Colon (tissue), 2 donors: Measurements from ENCODE around the gene KIF17.

Experiments used
- FAIRE-seq: peaks from 2 replicates; lab custom pipeline; 2012; peaks lifted over from hg19 to GRCh38; lab: Jason Lieb, UNC
- donor health status: control.
- donor health status: control.

The KIF17 gene

DNA sequence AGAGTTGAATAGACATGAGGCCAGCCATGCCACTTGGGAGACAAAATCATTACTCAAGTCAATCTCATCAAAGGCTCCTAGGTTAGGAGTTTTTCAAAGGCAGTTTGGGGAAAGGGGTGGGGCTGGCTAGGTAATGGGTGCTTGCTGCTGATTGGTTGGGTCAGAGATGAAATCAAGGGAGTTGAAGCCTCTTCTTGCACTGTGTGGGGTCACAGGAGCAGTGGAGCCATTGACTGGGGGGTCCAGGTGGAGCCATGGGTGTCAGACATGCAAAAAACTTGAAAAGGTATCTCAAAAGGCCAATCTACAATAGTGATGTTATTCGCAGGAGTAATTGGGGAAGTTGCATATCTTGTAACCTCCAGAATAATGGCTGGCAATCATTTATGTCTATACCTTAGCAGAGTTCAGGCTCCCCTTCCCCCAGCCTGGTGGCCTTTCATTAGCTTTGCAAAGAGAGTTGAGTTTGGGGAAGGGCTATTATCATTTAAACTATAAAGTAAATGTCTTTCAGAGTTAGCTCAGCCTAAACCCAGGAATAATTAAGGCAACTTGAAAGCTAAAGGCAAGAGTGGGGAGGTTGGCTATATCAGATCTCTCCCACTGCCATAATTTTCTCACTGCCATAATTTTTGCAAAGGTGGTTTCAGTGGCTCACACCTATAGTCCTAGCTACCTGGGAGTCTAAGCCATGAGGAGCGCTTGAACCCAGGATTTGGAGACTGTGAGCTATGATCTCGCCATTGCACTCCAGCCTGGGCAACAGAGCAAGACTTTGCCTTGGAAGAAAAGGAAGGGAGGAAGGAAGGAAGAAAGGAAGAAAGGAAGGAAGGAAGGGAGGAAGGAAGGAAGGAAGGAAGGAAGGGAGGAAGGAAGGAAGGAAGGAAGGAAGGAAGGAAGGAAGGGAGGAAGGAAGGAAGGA is 92.4 kb downstream of the KIF17 start:
- FAIRE-seq, result no peak

DNA sequence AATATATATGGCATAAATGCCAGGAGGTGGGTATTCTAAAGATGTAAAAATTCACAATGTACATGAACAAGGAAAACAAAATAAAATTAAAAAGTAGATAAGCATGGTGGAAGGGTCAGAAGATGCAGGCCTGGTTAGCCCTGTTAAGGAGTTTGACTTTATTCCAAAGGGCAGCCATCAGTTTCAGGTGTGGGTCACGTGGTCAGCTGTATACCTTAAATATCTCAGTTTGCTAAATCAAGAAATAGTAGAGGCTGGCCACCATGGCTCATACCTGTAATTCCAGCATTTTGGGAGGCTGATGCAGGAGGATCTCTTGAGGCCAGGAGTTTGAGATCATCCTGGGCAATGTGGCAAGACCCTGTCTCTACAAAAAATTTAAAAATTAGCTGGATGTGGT is 93.1 kb downstream of the KIF17 start:
- no peak for FAIRE-seq

DNA sequence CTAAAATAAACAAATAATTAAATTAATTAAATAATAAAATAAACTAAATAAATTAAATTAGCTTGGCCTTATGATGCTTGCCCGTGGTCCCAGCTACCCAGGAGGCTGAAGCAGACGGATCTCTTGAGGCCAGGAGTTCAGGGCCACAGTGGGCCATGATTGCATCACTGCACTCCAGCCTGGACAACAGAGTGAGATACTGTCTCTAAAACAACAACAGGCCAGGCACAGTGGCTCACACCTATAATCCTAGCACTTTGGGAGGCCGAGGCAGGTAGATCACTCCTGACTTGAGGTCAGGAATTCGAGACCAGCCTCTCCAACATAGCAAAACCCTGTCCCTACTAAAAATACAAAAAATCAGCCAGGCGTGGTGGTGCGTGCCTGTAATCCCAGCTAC is 96.8 kb downstream of the KIF17 start:
- FAIRE-seq, result no peak

GRCh38 chr1:20619999-20620398 is 97.8 kb downstream of the KIF17 start:
- FAIRE-seq, result no peak

- FAIRE-seq, result no peak
These were observed 99.3 kb downstream of the KIF17 start for GRCh38 chr1:20618550-20618949.

- FAIRE-seq, result no peak
These were observed 100.8 kb downstream of the KIF17 start for GRCh38 chr1:20616847-20617487.

- no peak for FAIRE-seq
These were observed 101.6 kb downstream of the KIF17 start for GRCh38 chr1:20615946-20616846.

DNA sequence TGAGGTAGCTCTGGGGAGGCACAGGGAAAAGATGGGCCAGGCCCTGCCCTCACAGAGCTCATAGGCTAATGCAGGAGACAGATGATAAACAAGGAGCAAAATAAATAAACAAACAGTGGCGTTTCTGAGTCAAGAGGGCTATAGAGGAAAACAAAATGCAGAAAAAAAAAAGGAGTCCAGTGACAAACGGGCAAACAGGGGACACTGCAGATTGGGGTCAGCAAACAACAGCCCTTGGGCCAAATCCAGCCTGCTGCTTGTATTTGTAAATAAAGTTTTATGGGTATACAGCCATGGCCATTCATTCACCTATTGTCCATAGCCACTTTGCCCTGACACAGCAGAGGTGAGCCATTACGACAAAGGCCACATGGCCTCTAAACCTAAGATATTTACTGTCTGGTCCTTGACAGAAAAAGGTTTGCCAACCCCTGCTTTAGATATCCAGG is 103.7 kb downstream of the KIF17 start:
- FAIRE-seq, result no peak
